ENCODE measurements around the gene TRMO.

- TF ChIP-seq EP300 (IDR thresholded peaks at IDR 0.05) (peak in 1 of 2 donors; percentile 39), CTCF (IDR thresholded peaks at IDR 0.05) (peak; percentile 60 to 92 (median 80)), POLR2A (IDR thresholded peaks at IDR 0.05) (no peak)
Observed at GRCh38 chr9:97923529-97924108, 1.3 kb upstream of the TRMO start.
